Kidney (tissue), 14 donors: ENCODE measurements around the gene HSPH1. TPM values are rescaled to one million over a fixed set of nuclear protein-coding genes. Genes with fewer than 3 reads are reported as not detected.

Source experiments
- DNase-seq, 5 donors: peaks; one replicate each; pipeline ENCODE4 v3.0.0-alpha.2; 2013 to 2020
- FAIRE-seq: peaks from 2 replicates; lab custom pipeline; 2012; peaks lifted over from hg19 to GRCh38; lab: Jason Lieb, UNC
- H3K27ac ChIP-seq, 2 donors: one replicate each; pipeline ENCODE4 v1.7.0; 2013; ENCODE audit warnings: low read depth in 2 of 2, low read length in 2 of 2, inconsistent platforms in 1 of 2
- H3K27me3 ChIP-seq: one replicate; pipeline ENCODE4 v1.7.1; 2013; ENCODE audit warnings: low read length, inconsistent platforms; ENCODE audit not compliant: control insufficient read depth, insufficient read depth
- H3K36me3 ChIP-seq, 3 donors: one replicate each; pipeline versions ENCODE4 v1.7.0 to v1.7.1; 2013; ENCODE audit warnings: low read length in 3 of 3, control low read depth in 1 of 3, inconsistent platforms in 1 of 3; ENCODE audit not compliant: insufficient read depth in 3 of 3, control insufficient read depth in 2 of 3
- H3K4me1 ChIP-seq, 3 donors: one replicate each; pipeline versions ENCODE4 v1.7.0 to v1.7.1; 2013; ENCODE audit warnings: low read length in 3 of 3, inconsistent platforms in 1 of 3, low read depth in 1 of 3; ENCODE audit not compliant: control insufficient read depth in 2 of 3, insufficient read depth in 2 of 3
- H3K4me3 ChIP-seq, 3 donors: one replicate each; pipeline versions ENCODE4 v1.7.0 to v1.8.1; 2013; ENCODE audit warnings: low read length in 3 of 3, control low read depth in 1 of 3, inconsistent platforms in 1 of 3
- H3K9ac ChIP-seq, 3 donors: one replicate each; pipeline versions ENCODE4 v1.7.0 to v1.7.1; 2013; ENCODE audit warnings: low read length in 3 of 3, control low read depth in 1 of 3, inconsistent platforms in 1 of 3
- H3K9me3 ChIP-seq, 3 donors: one replicate each; pipeline versions ENCODE4 v1.7.0 to v1.7.1; 2013; ENCODE audit warnings: low read length in 3 of 3, control low read depth in 1 of 3, inconsistent platforms in 1 of 3; ENCODE audit not compliant: control insufficient read depth in 2 of 3, insufficient read depth in 1 of 3
- CTCF ChIP-seq: IDR thresholded peaks from 3 replicates; pipeline ENCODE4 v1.5.1; 2012; ENCODE audit warnings: mild to moderate bottlenecking, moderate library complexity, borderline replicate concordance; ENCODE audit not compliant: insufficient read depth; ENCODE audit errors: extremely low read depth
- intact Hi-C: fragments of 100-400 bp; cut with DNase I; formaldehyde crosslinking; loops from one replicate; pipeline ENCODE4 v1.11.1; 2022
- polyA plus RNA-seq: library from polyadenylated mRNA; stranded (reverse); fragments of 350-450 nt; fragmentation: Illumina TruSeq; extraction: RNeasy Lipid Tissue Mini Kit (QIAGEN cat#74804); gene quantifications from one replicate; pipeline ENCODE4 v1.2.3, GENCODE V29; 2014; ENCODE audit warnings: low read depth, low replicate concordance; ENCODE audit not compliant: insufficient read depth
- total RNA-seq: library from RNA; stranded (reverse); fragmentation: NEBNext Ultra II Directional; extraction: Animal tissue kit (Norgen Biotek cat#: 25700); gene quantifications from one replicate; pipeline ENCODE4 v1.2.1, GENCODE V29; 2021
- donor health status: control.
- donor health status: control.
- donor health status: control.
- donor health status: control.
- donor health status: control.
- donor health status: DM: yes; HTN: yes; CAD: no.
- donor health status: Normal renal cell carcinoma (clear cell type).

HSPH1 gene
- total and polyA plus RNA-seq, 2 donors from 2014 or later: 46.2 to 66.2 TPM

- Histone ChIP-seq H3K4me1 (peaks cover 0 to 9% (median 0%) of the 10 kb centered on the region in 3 donors), H3K27me3 (no peaks in the 10 kb centered on the region), H3K36me3 (no peaks in the 10 kb centered on the region), H3K4me3 (peak overlapping the region; percentile 43 to 59 (median 47)), H3K27ac (peak overlapping the region; percentile 29 to 88), H3K9me3 (no peaks in the 10 kb centered on the region), H3K9ac (peak overlapping the region in 1 of 3 donors; percentile 4)
- intact Hi-C loops: no loop called here
- DNase-seq (no peak), FAIRE-seq (no peak)
- no peak for TF ChIP-seq CTCF
Measured at GRCh38 chr13:31199527-31199848, 37.8 kb upstream of the HSPH1 start.

DNA sequence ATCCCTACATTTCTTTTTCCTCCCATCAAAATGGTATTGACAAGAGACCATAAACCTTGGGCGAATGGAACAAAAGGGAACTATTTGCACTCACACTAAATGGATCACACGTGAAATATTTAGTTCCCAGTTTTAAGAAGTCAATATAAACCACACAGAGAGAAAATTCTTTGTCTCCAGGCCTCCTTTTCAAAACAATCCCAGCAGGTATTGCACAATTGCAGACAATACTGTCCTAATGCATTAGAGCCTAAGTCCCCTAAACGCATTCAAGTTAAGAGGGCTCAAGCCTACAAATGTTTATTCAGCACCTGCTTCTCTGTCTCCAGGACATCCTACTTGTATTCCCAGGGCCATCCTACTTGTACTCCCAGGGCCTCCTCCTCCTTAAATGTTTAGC lies 36.8 kb upstream of the HSPH1 start:
- Histone ChIP-seq H3K27me3 (no peaks in the 10 kb centered on the region), H3K4me1 (peaks cover 0 to 9% (median 0%) of the 10 kb centered on the region in 3 donors), H3K9me3 (no peaks in the 10 kb centered on the region), H3K9ac (no peak overlapping the region), H3K4me3 (no peak overlapping the region), H3K36me3 (no peaks in the 10 kb centered on the region), H3K27ac (no peak overlapping the region)
- DNase-seq (peak in 1 of 5 donors; percentile 8), FAIRE-seq (no peak)
- intact Hi-C loops: no loop called here
- TF ChIP-seq CTCF: no peak

DNA sequence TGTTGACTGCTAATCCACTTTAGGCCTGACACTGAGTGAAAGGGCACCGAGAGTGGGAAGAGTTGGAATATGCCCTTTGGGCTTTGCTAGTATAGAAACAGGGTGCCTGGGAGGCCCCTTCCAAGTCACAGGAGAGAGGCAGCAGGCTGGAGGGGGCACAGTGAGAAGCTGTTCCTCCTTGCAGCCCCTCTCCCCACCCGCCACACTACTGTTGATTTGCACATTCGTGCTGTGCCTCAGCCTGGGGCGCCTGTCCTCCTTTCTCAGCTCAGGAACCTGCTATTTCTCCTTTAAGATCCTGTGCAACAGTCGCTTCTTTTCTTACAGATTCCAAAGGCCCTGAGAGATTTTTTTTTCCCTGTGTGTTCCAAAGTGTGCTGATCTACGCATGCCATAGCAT lies 35.3 kb upstream of the HSPH1 start:
- no peak for FAIRE-seq
- H3K36me3 ChIP-seq: no peaks in the 10 kb centered on the region
- H3K27me3 ChIP-seq: no peaks in the 10 kb centered on the region
- H3K4me1 ChIP-seq: peaks cover 0 to 9% (median 0%) of the 10 kb centered on the region in 3 donors
- no peak overlapping the region for H3K27ac ChIP-seq
- intact Hi-C loops: no loop called here
- peak in 1 of 5 donors; percentile 25 for DNase-seq
- no peaks in the 10 kb centered on the region for H3K9me3 ChIP-seq
- no peak overlapping the region for H3K4me3 ChIP-seq
- H3K9ac ChIP-seq: no peak overlapping the region
- no peak for TF ChIP-seq CTCF

DNA sequence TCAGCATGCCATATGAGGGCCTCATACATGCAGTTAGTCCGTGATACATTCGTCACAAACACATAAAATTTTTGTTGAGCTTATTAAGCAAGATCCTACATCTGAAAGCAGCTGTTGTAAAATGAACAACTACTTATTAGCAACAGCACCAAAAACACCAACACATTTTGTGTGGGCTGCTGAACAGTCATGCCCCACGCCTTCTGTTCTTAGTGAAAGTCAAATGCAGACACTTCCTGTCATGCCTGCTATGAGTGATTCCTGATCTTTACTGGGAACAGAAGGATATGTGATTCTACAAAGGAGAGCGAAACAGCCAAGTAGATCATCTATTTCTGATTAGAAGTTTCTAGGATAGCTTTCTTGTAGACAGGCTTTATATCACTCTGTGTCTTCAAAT lies 33.9 kb upstream of the HSPH1 start:
- TF ChIP-seq CTCF: no peak
- Histone ChIP-seq H3K4me1 (peaks cover 0 to 3% (median 0%) of the 10 kb centered on the region in 3 donors), H3K27me3 (no peaks in the 10 kb centered on the region), H3K36me3 (no peaks in the 10 kb centered on the region), H3K9me3 (no peaks in the 10 kb centered on the region), H3K9ac (no peak overlapping the region), H3K4me3 (no peak overlapping the region), H3K27ac (no peak overlapping the region)
- FAIRE-seq: no peak
- intact Hi-C loops: no loop called here
- DNase-seq: peak in 1 of 5 donors; percentile 5
